GM12865 (cell line): ENCODE results near the gene AEBP1.

Experiments used
- DNase-seq: peaks from one replicate; pipeline ENCODE4 v3.0.0; 2010; ENCODE audit warnings: low read depth
- H3K4me3 ChIP-seq: 2 replicates; pipeline ENCODE4 v1.5.1; 2011; ENCODE audit warnings: mild to moderate bottlenecking, low read depth, low read length, control low read depth
- TF ChIP-seq, protein P1 (sequence below): IDR thresholded peaks from 2 replicates; pipeline ENCODE4 v1.5.1; 2011; ENCODE audit warnings: low read length, control low read depth, low read depth, inconsistent platforms; ENCODE audit not compliant: insufficient read depth; ENCODE audit errors: missing control alignments

Gene AEBP1

GRCh38 chr7:44158873-44159631, 54.9 kb downstream of the AEBP1 start:
- no peak overlapping the region for H3K4me3 ChIP-seq
- TF ChIP-seq, protein P1, sequence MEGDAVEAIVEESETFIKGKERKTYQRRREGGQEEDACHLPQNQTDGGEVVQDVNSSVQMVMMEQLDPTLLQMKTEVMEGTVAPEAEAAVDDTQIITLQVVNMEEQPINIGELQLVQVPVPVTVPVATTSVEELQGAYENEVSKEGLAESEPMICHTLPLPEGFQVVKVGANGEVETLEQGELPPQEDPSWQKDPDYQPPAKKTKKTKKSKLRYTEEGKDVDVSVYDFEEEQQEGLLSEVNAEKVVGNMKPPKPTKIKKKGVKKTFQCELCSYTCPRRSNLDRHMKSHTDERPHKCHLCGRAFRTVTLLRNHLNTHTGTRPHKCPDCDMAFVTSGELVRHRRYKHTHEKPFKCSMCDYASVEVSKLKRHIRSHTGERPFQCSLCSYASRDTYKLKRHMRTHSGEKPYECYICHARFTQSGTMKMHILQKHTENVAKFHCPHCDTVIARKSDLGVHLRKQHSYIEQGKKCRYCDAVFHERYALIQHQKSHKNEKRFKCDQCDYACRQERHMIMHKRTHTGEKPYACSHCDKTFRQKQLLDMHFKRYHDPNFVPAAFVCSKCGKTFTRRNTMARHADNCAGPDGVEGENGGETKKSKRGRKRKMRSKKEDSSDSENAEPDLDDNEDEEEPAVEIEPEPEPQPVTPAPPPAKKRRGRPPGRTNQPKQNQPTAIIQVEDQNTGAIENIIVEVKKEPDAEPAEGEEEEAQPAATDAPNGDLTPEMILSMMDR, result no peak
- DNase-seq, result no peak

DNA sequence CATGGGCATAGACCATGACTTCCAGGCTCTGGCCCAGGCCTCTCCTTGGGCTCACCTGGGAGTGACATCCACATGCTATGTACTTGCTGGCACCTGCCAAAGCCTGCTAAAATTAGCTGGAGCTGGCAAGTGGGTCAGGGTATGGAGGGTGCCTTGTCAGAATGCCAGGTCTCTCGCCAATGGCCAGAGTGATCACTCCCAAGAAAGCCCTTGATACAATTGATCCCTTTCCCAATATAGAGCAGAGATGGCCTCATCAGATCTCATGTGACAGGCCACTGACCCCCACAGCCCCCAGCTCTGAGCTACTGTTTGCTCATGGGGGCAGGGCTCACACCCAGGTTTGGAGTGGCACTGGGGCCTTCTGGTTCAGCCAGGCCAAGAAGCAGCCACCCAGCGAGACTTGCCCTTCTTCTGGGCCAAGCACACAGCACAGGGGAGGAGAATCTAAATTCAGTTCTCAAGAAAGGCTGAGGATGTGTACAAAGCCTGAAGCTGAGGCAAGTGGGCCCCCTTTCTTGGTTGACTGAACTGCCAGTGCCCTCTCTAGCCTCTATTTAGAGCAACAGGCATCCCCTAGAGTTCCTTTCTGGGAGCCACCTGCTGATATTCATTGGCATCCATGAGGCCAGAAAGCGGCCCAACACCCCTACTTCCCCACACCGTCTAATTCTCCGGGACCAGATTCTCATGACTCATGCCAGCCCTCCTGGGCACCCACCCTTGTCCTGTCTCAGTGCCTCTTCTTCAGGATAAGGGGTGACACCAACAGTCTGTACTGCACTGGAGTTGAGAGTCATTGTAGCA, 55.9 kb downstream of the AEBP1 start:
- no peak overlapping the region for H3K4me3 ChIP-seq
- TF ChIP-seq, protein P1, result no peak
- no peak for DNase-seq

DNA sequence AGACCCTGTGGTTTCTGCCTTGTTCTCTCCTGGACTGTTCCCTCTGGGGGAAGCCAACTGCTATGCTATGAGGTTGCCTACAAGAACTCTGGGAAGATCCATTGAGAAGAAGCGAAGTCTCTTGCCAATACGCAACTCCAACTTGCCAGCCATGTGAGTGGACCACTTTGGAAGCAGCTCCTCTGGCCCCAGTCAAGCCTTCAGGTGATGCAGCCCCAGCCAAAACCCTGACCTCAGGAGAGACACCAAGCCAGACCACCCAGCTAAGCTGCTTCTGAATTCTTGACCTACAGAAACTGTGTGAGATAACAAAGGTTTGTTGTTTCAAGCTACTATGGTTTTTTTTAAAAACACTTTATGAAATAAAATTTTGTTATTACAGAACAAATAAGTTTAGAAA, 57.2 kb downstream of the AEBP1 start:
- no peak overlapping the region for H3K4me3 ChIP-seq
- TF ChIP-seq, protein P1, result no peak
- DNase-seq, result no peak

- TF ChIP-seq, protein P1, result no peak
- no peak overlapping the region for H3K4me3 ChIP-seq
- DNase-seq, result no peak
These were observed 58.0 kb downstream of the AEBP1 start for GRCh38 chr7:44162179-44162578.

DNA sequence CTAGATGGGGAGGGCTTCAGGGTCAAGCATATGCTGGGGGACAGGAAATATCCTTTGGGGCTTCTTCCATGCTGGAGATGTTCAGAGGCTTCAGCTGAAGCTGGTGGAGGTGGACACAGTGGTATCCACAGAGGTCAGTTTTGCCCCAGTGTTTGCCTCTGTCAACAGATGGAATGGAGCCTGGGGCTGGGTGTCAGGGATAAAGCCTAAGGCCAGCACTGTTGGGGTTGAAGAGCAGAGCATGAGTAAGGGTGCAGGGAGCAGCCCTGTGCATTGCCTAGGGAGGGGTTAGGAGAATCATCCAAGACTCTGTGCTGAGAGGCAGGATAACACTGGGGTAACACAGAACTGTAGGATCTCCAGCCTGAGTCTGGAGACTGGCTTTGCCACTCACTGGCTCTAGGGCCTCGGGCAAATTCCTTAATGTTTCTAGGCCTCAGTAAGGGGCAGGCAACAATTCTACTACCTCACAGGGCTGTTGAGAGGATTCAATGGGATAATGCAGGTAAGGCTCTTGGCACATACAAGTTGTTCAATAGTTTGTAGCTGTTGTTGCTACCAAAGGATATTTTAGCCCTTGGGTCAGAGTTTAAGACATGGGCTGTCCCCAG, 58.7 kb downstream of the AEBP1 start:
- no peak for DNase-seq
- TF ChIP-seq, protein P1, result no peak
- no peak overlapping the region for H3K4me3 ChIP-seq

DNA sequence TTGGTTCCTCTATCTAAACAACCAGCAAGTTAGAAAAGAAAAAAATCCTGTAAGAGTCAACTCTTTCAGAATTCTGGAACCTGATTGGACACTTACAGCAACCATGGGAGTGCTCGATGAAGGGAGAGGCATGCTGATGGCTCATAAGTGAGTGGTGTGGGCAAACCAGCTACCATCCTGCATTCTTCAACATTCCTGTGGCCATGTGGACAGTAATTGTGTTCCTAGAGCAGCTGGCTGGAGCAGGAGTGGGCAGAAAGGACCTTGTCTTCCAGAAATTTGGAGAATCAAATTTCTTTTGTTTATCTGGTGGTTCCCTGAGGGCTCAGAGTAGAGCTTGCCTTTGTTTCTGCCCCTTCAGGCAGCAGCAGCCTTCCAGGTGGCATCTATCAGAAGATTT, 59.4 kb downstream of the AEBP1 start:
- DNase-seq, result no peak
- TF ChIP-seq, protein P1, result no peak
- H3K4me3 ChIP-seq, result no peak overlapping the region
